Breast epithelium (tissue), 3 donors: ENCODE measurements around the gene NDUFAF8.

ENCODE experiments used
- POLR2A ChIP-seq: fragments of 450-650 bp; IDR thresholded peaks from one replicate; pipeline ENCODE4 v1.6.1; 2016; ENCODE audit warnings: antibody characterized with exemption, mild to moderate bottlenecking, moderate library complexity
- POLR2AphosphoS5 ChIP-seq, 3 donors: sonication (generic); formaldehyde crosslinking; IDR thresholded peaks; one replicate each; pipeline ENCODE4 v1.6.1; 2017; ENCODE audit warnings: antibody characterized with exemption in 3 of 3
- TF ChIP-seq, protein P1 (sequence below), 3 donors: fragments of 450-650 bp; IDR thresholded peaks; one replicate each; pipeline ENCODE4 v1.5.1; 2016 to 2017; ENCODE audit warnings: antibody characterized with exemption in 3 of 3, mild to moderate bottlenecking in 3 of 3, moderate library complexity in 3 of 3

- TF ChIP-seq, protein P1, sequence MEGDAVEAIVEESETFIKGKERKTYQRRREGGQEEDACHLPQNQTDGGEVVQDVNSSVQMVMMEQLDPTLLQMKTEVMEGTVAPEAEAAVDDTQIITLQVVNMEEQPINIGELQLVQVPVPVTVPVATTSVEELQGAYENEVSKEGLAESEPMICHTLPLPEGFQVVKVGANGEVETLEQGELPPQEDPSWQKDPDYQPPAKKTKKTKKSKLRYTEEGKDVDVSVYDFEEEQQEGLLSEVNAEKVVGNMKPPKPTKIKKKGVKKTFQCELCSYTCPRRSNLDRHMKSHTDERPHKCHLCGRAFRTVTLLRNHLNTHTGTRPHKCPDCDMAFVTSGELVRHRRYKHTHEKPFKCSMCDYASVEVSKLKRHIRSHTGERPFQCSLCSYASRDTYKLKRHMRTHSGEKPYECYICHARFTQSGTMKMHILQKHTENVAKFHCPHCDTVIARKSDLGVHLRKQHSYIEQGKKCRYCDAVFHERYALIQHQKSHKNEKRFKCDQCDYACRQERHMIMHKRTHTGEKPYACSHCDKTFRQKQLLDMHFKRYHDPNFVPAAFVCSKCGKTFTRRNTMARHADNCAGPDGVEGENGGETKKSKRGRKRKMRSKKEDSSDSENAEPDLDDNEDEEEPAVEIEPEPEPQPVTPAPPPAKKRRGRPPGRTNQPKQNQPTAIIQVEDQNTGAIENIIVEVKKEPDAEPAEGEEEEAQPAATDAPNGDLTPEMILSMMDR (IDR thresholded peaks at IDR 0.05), result no peak
- TF ChIP-seq POLR2A (no peak), POLR2AphosphoS5 (IDR thresholded peaks at IDR 0.05) (no peak)
Observed at GRCh38 chr17:81271226-81271625, 32.1 kb downstream of the NDUFAF8 start.
